MM.1S (cell line): ENCODE measurements around the gene EML6.
"Not testable (repeated sequence)": the region's sequence is repeated elsewhere in the genome, so short reads cannot be mapped to it uniquely, and the experiment has no call there.

Source experiments
- DNase-seq: peaks from one replicate; pipeline ENCODE4 v3.0.0-alpha.2; 2015
- H2AFZ ChIP-seq: fragments of 300-600 bp; sonication (generic); 2 replicates; pipeline ENCODE4 v1.6.0; 2016; ENCODE audit warnings: antibody characterized with exemption, low read length
- H3F3A ChIP-seq: fragments of 300-600 bp; sonication (generic); 2 replicates; pipeline ENCODE4 v1.6.1; 2016; ENCODE audit warnings: mild to moderate bottlenecking, antibody characterized with exemption, low read length, moderate library complexity, mixed read lengths; ENCODE audit not compliant: insufficient read depth
- H3K27ac ChIP-seq: fragments of 300-600 bp; sonication (generic); 2 replicates; pipeline ENCODE4 v1.5.1; 2016; ENCODE audit warnings: mild to moderate bottlenecking, low read length
- H3K27me3 ChIP-seq: fragments of 300-600 bp; sonication (generic); replicated peaks from 2 replicates; pipeline ENCODE4 v1.6.0; 2016; ENCODE audit warnings: low read length; ENCODE audit not compliant: insufficient read depth
- H3K36me3 ChIP-seq: fragments of 300-600 bp; sonication (generic); replicated peaks from 2 replicates; pipeline ENCODE4 v1.6.1; 2016; ENCODE audit warnings: mild to moderate bottlenecking, low read length, mixed read lengths; ENCODE audit not compliant: insufficient read depth
- H3K4me1 ChIP-seq: fragments of 300-600 bp; sonication (generic); 2 replicates; pipeline ENCODE4 v1.6.1; 2016; ENCODE audit warnings: low read length, mixed read lengths
- H3K4me2 ChIP-seq: fragments of 300-600 bp; sonication (generic); 2 replicates; pipeline ENCODE4 v1.6.0; 2016; ENCODE audit warnings: low read depth, low read length
- H3K4me3 ChIP-seq: fragments of 300-600 bp; sonication (generic); 2 replicates; pipeline ENCODE4 v1.5.1; 2016; ENCODE audit warnings: low read length, mixed read lengths
- H3K79me2 ChIP-seq: fragments of 300-600 bp; sonication (generic); 2 replicates; pipeline ENCODE4 v1.6.1; 2016; ENCODE audit warnings: mixed run types, low read length, mixed read lengths
- H3K9ac ChIP-seq: fragments of 300-600 bp; sonication (generic); 2 replicates; pipeline ENCODE4 v1.6.1; 2016; ENCODE audit warnings: low read length, mixed read lengths
- H3K9me2 ChIP-seq: fragments of 300-600 bp; sonication (generic); replicated peaks from 2 replicates; pipeline ENCODE4 v1.6.1; 2016; ENCODE audit warnings: mild to moderate bottlenecking, low read length, mixed read lengths; ENCODE audit not compliant: insufficient read depth
- H3K9me3 ChIP-seq: fragments of 300-600 bp; sonication (generic); replicated peaks from 2 replicates; pipeline ENCODE4 v1.6.1; 2016; ENCODE audit warnings: mild to moderate bottlenecking, low read length, mixed read lengths; ENCODE audit not compliant: insufficient read depth
- H4K20me1 ChIP-seq: fragments of 300-600 bp; sonication (generic); 2 replicates; pipeline ENCODE4 v1.6.1; 2016; ENCODE audit warnings: mild to moderate bottlenecking, low read length, moderate library complexity, mixed read lengths; ENCODE audit not compliant: insufficient read depth
- EZH2 ChIP-seq: fragments of 300-600 bp; sonication (generic); optimal IDR thresholded peaks from 2 replicates; pipeline ENCODE3; 2017; ENCODE audit warnings: low read depth, mild to moderate bottlenecking, antibody characterized with exemption, low read length, mixed read lengths
- EZH2phosphoT487 ChIP-seq: fragments of 300-600 bp; sonication (generic); IDR thresholded peaks from 2 replicates; pipeline ENCODE4 v1.6.1; 2018; ENCODE audit warnings: antibody characterized with exemption, low read length
- TF ChIP-seq, protein P1 (sequence below): fragments of 300-600 bp; sonication (generic); IDR thresholded peaks from 2 replicates; pipeline ENCODE4 v1.5.1; 2016; ENCODE audit warnings: antibody characterized with exemption, low read length, mixed read lengths

The EML6 gene

DNA sequence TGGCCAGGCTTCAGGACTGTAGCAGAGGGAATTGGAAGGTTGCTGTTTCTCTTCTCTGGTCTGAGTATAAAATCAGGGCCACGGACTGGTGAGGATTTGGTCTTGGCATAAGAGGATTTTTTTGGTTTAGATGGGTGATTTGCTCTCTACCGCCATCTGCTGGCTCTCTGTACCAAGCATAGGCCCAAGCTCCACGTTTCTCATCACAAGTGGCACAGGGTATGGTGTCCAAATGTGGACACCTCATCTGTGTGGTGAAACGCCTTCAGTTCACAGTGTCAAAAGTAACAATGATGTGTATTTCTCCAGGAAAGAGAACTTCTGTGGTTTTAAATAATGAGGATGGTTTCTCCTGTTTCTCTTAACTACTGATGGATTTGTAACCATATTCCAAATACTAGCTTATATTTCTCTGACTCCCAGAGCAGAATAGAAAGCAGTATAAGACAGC, 115.1 kb downstream of the EML6 start:
- peak; percentile 68 for DNase-seq
- no peaks in the 10 kb centered on the region for H3K36me3 ChIP-seq
- no peak overlapping the region for H3K4me2 ChIP-seq

DNA sequence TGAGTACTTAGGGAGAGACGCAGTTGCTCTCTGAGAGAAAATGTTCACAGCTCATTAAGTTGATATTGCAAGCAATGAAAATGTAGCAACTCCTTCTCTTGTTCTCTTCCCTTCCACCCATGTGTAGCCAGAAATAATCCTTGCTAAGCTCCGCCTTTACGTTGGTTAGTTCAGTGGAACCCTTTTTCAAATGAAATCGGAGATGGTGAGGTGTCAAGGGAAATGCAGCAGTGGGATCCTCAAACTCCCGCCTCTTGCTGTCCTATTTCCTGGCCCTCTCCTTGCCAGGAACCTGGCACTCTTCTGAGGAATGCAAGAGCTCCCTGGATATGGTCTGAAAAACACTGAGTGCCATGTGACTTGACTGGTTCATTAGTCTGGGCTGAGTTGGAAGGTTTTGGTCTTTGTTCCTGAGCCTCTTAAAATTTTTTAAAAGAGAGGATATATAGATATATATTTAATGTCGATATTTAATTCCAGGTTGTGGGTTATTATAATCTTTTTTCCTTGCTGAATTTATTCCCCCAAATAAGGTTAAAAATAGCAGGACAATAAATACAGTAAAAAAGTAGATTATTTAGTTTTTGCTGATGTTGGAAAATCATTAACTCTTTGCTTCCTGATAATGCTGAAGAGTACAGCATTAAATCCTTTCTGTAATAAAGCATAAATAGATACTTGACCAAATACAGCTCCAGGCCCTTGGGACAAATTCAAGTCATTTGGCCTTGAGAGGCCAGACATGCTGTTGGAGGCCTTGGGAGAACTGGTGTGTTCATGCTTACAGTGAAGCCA, 116.2 kb downstream of the EML6 start:
- no peaks in the 10 kb centered on the region for H3K4me1 ChIP-seq

More for the DNA sequence above, 115.1 kb downstream of the EML6 start:
- Histone ChIP-seq H2AFZ (peak overlapping the region; percentile 15; the same call in 1 of the 2 replicates), H3K27ac (no peak overlapping the region), H3F3A (no peaks in the 10 kb centered on the region), H3K4me1 (no peaks in the 10 kb centered on the region), H3K9ac (no peak overlapping the region), H3K27me3 (no peaks in the 10 kb centered on the region), H3K4me3 (no peak overlapping the region), H3K9me2 (no peaks in the 10 kb centered on the region), H3K79me2 (no peaks in the 10 kb centered on the region), H3K9me3 (no peaks in the 10 kb centered on the region), H4K20me1 (no peaks in the 10 kb centered on the region)
- TF ChIP-seq EZH2, result no peak
- TF ChIP-seq, protein P1, sequence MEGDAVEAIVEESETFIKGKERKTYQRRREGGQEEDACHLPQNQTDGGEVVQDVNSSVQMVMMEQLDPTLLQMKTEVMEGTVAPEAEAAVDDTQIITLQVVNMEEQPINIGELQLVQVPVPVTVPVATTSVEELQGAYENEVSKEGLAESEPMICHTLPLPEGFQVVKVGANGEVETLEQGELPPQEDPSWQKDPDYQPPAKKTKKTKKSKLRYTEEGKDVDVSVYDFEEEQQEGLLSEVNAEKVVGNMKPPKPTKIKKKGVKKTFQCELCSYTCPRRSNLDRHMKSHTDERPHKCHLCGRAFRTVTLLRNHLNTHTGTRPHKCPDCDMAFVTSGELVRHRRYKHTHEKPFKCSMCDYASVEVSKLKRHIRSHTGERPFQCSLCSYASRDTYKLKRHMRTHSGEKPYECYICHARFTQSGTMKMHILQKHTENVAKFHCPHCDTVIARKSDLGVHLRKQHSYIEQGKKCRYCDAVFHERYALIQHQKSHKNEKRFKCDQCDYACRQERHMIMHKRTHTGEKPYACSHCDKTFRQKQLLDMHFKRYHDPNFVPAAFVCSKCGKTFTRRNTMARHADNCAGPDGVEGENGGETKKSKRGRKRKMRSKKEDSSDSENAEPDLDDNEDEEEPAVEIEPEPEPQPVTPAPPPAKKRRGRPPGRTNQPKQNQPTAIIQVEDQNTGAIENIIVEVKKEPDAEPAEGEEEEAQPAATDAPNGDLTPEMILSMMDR, result peak; percentile 92

DNA sequence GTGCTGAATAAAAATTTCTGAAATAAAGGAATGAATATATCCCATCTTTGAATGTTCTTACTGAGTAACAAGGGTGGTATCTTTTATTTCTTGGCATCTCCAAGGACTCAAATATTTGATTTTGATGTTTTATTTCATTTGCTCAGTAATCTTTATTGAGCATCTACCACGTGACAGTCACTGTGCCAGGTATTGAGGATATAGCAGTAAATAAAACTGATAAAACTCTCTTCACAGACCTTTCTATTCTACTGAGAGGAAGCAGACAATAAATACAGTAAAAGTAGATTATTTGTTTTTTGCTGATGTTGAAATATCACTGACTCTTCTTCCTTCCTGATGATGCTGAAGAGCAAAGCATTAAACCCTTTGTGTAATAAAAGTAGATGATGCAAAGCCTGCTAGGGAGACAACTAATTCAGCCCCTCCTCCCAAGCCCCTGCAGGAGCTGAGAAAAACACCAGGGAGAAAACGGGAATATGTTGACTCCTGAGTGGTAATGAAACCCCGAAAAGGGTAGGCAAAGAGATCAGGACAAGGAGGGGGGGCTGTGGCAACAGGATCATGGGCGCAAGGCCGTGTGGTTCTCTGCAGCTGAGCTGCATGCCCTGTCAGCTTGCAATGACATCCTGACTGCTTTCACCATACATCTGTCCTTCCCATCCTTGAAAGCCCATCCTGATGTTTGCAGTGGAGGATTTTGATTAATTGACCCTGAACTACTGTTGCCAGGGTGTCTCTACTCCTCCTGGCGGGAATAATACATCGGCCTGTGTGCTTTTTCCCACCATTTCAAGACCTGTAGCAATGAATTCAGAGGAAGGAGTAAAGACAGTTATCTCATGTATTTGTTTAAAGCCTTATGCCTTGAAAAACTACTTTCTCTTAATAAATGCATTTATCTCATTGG, 117.4 kb downstream of the EML6 start:
- H4K20me1 ChIP-seq, result no peaks in the 10 kb centered on the region
- H3K36me3 ChIP-seq, result no peaks in the 10 kb centered on the region
- no peaks in the 10 kb centered on the region for H3K79me2 ChIP-seq
- no peaks in the 10 kb centered on the region for H3K4me1 ChIP-seq
- no peaks in the 10 kb centered on the region for H3K9me3 ChIP-seq
- H3K27ac ChIP-seq, result no peak overlapping the region
- no peak overlapping the region for H3K9ac ChIP-seq
- H2AFZ ChIP-seq, result no peak overlapping the region
- no peak for DNase-seq
- no peak overlapping the region for H3K4me2 ChIP-seq
- no peaks in the 10 kb centered on the region for H3K9me2 ChIP-seq
- H3K27me3 ChIP-seq, result no peaks in the 10 kb centered on the region
- TF ChIP-seq EZH2phosphoT487 (no peak), EZH2 (no peak)
- TF ChIP-seq, protein P1, result no peak
- H3K4me3 ChIP-seq, result no peak overlapping the region
- H3F3A ChIP-seq, result no peaks in the 10 kb centered on the region

More for the DNA sequence above, 116.2 kb downstream of the EML6 start:
- no peaks in the 10 kb centered on the region for H4K20me1 ChIP-seq
- H3K36me3 ChIP-seq, result no peaks in the 10 kb centered on the region
- no peak overlapping the region for H3K9ac ChIP-seq
- H3K4me3 ChIP-seq, result no peak overlapping the region
- H3K9me2 ChIP-seq, result no peaks in the 10 kb centered on the region
- TF ChIP-seq EZH2phosphoT487, result no peak
- no peak for TF ChIP-seq EZH2
- TF ChIP-seq, protein P1, result no peak
- H3K9me3 ChIP-seq, result no peaks in the 10 kb centered on the region
- no peak overlapping the region for H3K4me2 ChIP-seq
- no peaks in the 10 kb centered on the region for H3K79me2 ChIP-seq
- H2AFZ ChIP-seq, result no peak overlapping the region
- H3K27me3 ChIP-seq, result no peaks in the 10 kb centered on the region
- no peaks in the 10 kb centered on the region for H3F3A ChIP-seq
- no peak for DNase-seq
- H3K27ac ChIP-seq, result no peak overlapping the region

DNA sequence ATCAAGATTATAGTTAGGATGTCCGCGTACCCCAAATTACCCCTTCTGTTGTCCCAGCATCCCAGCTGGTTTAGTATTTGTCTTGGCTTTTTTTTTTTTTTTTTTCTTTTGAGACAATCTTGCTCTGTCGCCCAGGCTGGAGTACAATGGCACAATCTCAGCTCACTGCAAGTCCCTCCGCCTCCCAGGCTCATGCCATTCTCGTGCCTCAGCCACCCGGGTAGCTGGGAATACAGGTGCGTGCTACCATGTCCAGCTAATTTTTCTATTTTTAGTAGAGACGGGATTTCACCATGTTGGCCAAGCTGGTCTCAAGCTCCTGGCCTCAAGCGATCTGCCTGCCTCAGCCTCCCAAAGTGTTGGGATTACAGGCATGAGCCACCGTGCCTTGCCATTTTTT, 118.0 kb downstream of the EML6 start:
- not testable (repeated sequence) for H2AFZ ChIP-seq, H3F3A ChIP-seq, H3K27me3 ChIP-seq, DNase-seq, H3K79me2 ChIP-seq, H3K4me1 ChIP-seq, H3K9me2 ChIP-seq, H3K9me3 ChIP-seq, H3K36me3 ChIP-seq, H3K9ac ChIP-seq, H4K20me1 ChIP-seq, H3K4me2 ChIP-seq, H3K4me3 ChIP-seq, H3K27ac ChIP-seq
